Suprapubic skin (tissue), 4 donors: ENCODE measurements around the gene STMP1. TPM values are rescaled to one million over a fixed set of nuclear protein-coding genes. Genes with fewer than 3 reads are reported as not detected.

Experiments
- DNase-seq, 2 donors: peaks; one replicate each; pipeline ENCODE4 v3.0.0-alpha.2; 2019; ENCODE audit warnings: low spot score in 2 of 2
- H3K27ac ChIP-seq: fragments of 200-600 bp; sonication (generic); one replicate; pipeline ENCODE4 v1.5.1; 2019
- H3K27me3 ChIP-seq: fragments of 200-600 bp; sonication (generic); one replicate; pipeline ENCODE4 v1.5.1; 2019
- H3K36me3 ChIP-seq: fragments of 200-600 bp; sonication (generic); one replicate; pipeline ENCODE4 v1.5.1; 2019
- H3K4me1 ChIP-seq: fragments of 200-600 bp; sonication (generic); one replicate; pipeline ENCODE4 v1.5.1; 2019
- H3K4me3 ChIP-seq: fragments of 200-600 bp; sonication (generic); one replicate; pipeline ENCODE4 v1.5.1; 2019; ENCODE audit warnings: mild to moderate bottlenecking
- H3K9me3 ChIP-seq: fragments of 200-600 bp; sonication (generic); one replicate; pipeline ENCODE4 v1.5.1; 2019
- EP300 ChIP-seq: sonication (generic); formaldehyde crosslinking; IDR thresholded peaks from one replicate; pipeline ENCODE4 v1.6.1; 2017; ENCODE audit warnings: antibody characterized with exemption
- POLR2A ChIP-seq, 2 donors: fragments of 450-650 bp; IDR thresholded peaks; one replicate each; pipeline ENCODE4 v1.6.1; 2017; ENCODE audit warnings: antibody characterized with exemption in 2 of 2, mild to moderate bottlenecking in 2 of 2, moderate library complexity in 2 of 2
- POLR2AphosphoS5 ChIP-seq, 3 donors: sonication (generic); formaldehyde crosslinking; IDR thresholded peaks; one replicate each; pipeline ENCODE4 v1.6.1; 2017; ENCODE audit warnings: antibody characterized with exemption in 3 of 3
- WGBS: methylation state at CpG from one replicate; pipeline ENCODE4 v1.1.5; 2018; 5-methylcytosine and 5-hydroxymethylcytosine counted together
- total RNA-seq, 4 donors: library from RNA; depleted of rRNA; stranded (reverse); fragments of >200 nt; gene quantifications; one replicate each; pipeline ENCODE4 v1.1.0, GENCODE V29; 2016
- TF ChIP-seq, protein P1 (sequence below), 2 donors: fragments of 200-600 bp in 1 of 2; fragments of 450-650 bp in 1 of 2; sonication (generic) in 1 of 2; IDR thresholded peaks; one replicate each; pipeline ENCODE4 v1.5.1; 2016 to 2019; ENCODE audit warnings: antibody characterized with exemption in 2 of 2, mild to moderate bottlenecking in 1 of 2, moderate library complexity in 1 of 2

The STMP1 gene
- total RNA-seq, 4 donors from 2014 or later: 15.0 to 24.7 (median 16.3) TPM

- 57% methylated on average over 3 of the region's 3 CpGs for WGBS
- H3K27ac ChIP-seq: no peak overlapping the region
- DNase-seq: no peak
- H3K9me3 ChIP-seq: no peaks in the 10 kb centered on the region
- no peak for TF ChIP-seq EP300
- TF ChIP-seq POLR2A (IDR thresholded peaks at IDR 0.05): no peak
- TF ChIP-seq POLR2AphosphoS5 (IDR thresholded peaks at IDR 0.05): no peak
- H3K36me3 ChIP-seq: peaks cover 6% of the 10 kb centered on the region
- no peak overlapping the region for H3K4me3 ChIP-seq
- H3K27me3 ChIP-seq: no peaks in the 10 kb centered on the region
- H3K4me1 ChIP-seq: peaks cover 24% of the 10 kb centered on the region
Observed at GRCh38 chr7:135683609-135684008, 21.3 kb downstream of the STMP1 start.

DNA sequence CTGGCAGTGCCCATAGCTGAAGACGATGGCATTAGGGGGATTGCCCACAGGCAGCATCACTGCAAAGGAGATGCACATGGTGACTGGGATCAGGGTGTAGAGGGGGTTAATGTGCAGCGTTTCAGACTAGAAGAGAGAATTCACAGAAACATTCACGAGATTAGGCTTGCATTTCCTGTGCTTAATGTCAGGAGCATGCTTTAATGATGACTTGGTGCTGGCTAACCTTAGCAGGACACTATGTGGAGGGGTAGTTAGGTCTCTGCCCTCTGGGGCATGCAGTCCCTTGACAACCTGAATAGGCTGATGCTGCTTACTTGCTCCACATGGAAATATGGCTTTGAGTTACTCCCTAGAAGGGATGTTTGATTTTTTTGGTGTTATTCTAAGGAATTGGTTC lies 21.8 kb downstream of the STMP1 start:
- Histone ChIP-seq H3K27me3 (no peaks in the 10 kb centered on the region), H3K9me3 (no peaks in the 10 kb centered on the region), H3K4me1 (peaks cover 19% of the 10 kb centered on the region), H3K36me3 (peaks cover 6% of the 10 kb centered on the region), H3K27ac (no peak overlapping the region), H3K4me3 (no peak overlapping the region)
- no peak for DNase-seq
- TF ChIP-seq, protein P1, sequence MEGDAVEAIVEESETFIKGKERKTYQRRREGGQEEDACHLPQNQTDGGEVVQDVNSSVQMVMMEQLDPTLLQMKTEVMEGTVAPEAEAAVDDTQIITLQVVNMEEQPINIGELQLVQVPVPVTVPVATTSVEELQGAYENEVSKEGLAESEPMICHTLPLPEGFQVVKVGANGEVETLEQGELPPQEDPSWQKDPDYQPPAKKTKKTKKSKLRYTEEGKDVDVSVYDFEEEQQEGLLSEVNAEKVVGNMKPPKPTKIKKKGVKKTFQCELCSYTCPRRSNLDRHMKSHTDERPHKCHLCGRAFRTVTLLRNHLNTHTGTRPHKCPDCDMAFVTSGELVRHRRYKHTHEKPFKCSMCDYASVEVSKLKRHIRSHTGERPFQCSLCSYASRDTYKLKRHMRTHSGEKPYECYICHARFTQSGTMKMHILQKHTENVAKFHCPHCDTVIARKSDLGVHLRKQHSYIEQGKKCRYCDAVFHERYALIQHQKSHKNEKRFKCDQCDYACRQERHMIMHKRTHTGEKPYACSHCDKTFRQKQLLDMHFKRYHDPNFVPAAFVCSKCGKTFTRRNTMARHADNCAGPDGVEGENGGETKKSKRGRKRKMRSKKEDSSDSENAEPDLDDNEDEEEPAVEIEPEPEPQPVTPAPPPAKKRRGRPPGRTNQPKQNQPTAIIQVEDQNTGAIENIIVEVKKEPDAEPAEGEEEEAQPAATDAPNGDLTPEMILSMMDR (IDR thresholded peaks at IDR 0.05): no peak
- TF ChIP-seq POLR2AphosphoS5 (IDR thresholded peaks at IDR 0.05): no peak
- TF ChIP-seq POLR2A (IDR thresholded peaks at IDR 0.05): no peak
- TF ChIP-seq EP300: no peak
- 43% methylated on average over 3 of the region's 3 CpGs for WGBS

- 89% methylated on average over 5 of the region's 5 CpGs for WGBS
- TF ChIP-seq POLR2A (IDR thresholded peaks at IDR 0.05) (no peak), POLR2AphosphoS5 (IDR thresholded peaks at IDR 0.05) (no peak), EP300 (no peak)
- TF ChIP-seq, protein P1 (IDR thresholded peaks at IDR 0.05): no peak
Observed at GRCh38 chr7:135684699-135685098, 22.4 kb downstream of the STMP1 start.

DNA sequence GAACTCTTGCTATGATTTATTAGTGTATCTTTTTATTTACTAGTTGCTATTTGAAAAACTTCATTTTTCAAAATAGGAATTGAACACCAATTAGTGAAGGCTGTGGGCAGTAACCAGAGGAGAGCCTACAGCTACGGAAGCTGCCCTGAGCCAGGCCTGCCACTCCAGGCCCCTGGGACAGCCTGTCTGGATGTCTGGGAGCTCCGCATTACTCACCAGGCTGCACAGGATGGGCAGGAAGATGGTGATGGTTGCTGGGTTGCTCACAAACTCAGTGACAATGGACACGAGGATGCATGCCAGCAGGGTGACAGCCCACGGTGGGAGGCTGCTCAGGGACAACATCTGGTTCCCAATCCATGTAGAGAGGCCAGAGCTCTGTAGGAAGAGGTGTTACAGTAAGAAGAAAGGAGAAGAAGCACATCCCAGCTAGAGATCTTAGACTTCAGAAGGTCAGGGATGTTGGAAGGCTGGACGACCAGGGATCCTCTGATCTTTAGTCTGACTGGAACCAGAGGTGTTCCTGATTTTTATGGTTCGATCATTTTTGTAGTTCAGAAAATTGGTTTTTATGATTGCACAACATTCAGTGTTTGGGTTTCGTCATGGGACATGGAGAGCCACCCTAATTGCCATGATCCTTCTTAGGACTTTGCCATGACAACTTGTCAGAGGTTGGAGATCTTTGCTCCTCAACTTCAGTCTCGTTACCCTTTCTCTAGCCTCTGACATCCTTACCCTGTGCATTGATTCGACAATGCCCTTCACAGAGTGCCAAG lies 23.2 kb downstream of the STMP1 start:
- DNase-seq: no peak
- H3K27me3 ChIP-seq: no peaks in the 10 kb centered on the region
- H3K36me3 ChIP-seq: peaks cover 6% of the 10 kb centered on the region
- no peak overlapping the region for H3K27ac ChIP-seq
- 74% methylated on average over 9 of the region's 9 CpGs for WGBS
- peaks cover 15% of the 10 kb centered on the region for H3K4me1 ChIP-seq
- no peak overlapping the region for H3K4me3 ChIP-seq
- no peak for TF ChIP-seq POLR2AphosphoS5 (IDR thresholded peaks at IDR 0.05)
- TF ChIP-seq POLR2A (IDR thresholded peaks at IDR 0.05): no peak
- no peak for TF ChIP-seq EP300
- TF ChIP-seq, protein P1 (IDR thresholded peaks at IDR 0.05): no peak
- no peaks in the 10 kb centered on the region for H3K9me3 ChIP-seq

More at GRCh38 chr7:135684699-135685098, 22.4 kb downstream of the STMP1 start:
- Histone ChIP-seq H3K9me3 (no peaks in the 10 kb centered on the region), H3K36me3 (peaks cover 6% of the 10 kb centered on the region), H3K4me3 (no peak overlapping the region), H3K27me3 (no peaks in the 10 kb centered on the region), H3K4me1 (peaks cover 15% of the 10 kb centered on the region), H3K27ac (no peak overlapping the region)
- no peak for DNase-seq

DNA sequence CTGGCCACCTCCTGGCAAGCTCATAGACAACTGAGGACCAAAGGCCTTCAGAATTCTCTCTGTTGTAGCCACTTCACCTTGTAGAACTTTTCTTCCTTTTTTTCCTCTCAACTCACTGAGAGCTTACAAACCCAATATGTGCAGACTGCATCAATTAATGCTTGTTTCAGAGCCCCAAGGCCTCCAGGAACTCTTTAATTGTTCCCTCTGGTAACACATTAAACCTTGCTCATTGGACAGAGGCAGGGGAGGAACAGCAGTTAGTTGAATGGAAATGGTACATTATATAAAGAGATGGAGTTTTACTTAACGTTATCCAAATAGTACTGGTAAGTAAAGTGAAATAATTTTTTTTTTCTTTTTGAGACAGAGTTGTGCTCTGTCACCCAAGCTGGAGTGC lies 25.2 kb downstream of the STMP1 start:
- Histone ChIP-seq H3K27me3 (no peaks in the 10 kb centered on the region), H3K36me3 (peaks cover 10% of the 10 kb centered on the region), H3K4me3 (no peak overlapping the region), H3K4me1 (peaks cover 10% of the 10 kb centered on the region), H3K27ac (no peak overlapping the region), H3K9me3 (no peaks in the 10 kb centered on the region)
- DNase-seq: no peak
- WGBS: 0% methylated on average over 1 of the region's 1 CpG
- TF ChIP-seq POLR2AphosphoS5 (IDR thresholded peaks at IDR 0.05): no peak
- TF ChIP-seq, protein P1 (IDR thresholded peaks at IDR 0.05): no peak
